Duodenal mucosa (tissue), 2 donors: ENCODE results near the gene SLC25A33.

Experiments used
- H3K27ac ChIP-seq: one replicate; pipeline ENCODE4 v1.7.0; 2013; ENCODE audit warnings: low read depth, low read length
- H3K27me3 ChIP-seq, 2 donors: one replicate each; pipeline ENCODE4 v1.7.0; 2013; ENCODE audit warnings: low read length in 2 of 2, control low read depth in 1 of 2; ENCODE audit not compliant: insufficient read depth in 2 of 2, control insufficient read depth in 1 of 2
- H3K36me3 ChIP-seq, 2 donors: one replicate each; pipeline ENCODE4 v1.7.0; 2013; ENCODE audit warnings: low read length in 2 of 2, control low read depth in 1 of 2; ENCODE audit not compliant: insufficient read depth in 2 of 2, control insufficient read depth in 1 of 2
- H3K4me1 ChIP-seq, 2 donors: one replicate each; pipeline ENCODE4 v1.7.0; 2013; ENCODE audit warnings: low read length in 2 of 2, control low read depth in 1 of 2; ENCODE audit not compliant: insufficient read depth in 2 of 2, control insufficient read depth in 1 of 2
- H3K4me3 ChIP-seq, 2 donors: one replicate each; pipeline ENCODE4 v1.7.0; 2013; ENCODE audit warnings: low read length in 2 of 2, low read depth in 1 of 2
- H3K9ac ChIP-seq, 2 donors: one replicate each; pipeline ENCODE4 v1.7.0; 2013; ENCODE audit warnings: low read length in 2 of 2, low read depth in 1 of 2
- H3K9me3 ChIP-seq, 2 donors: one replicate each; pipeline ENCODE4 v1.7.0; 2013; ENCODE audit warnings: low read length in 2 of 2, control low read depth in 1 of 2; ENCODE audit not compliant: control insufficient read depth in 1 of 2

The SLC25A33 gene

GRCh38 chr1:9539165-9539828 lies at the start of gene SLC25A33:
SLC25A33 (plus strand) TSS chr1:9539465; CDS start chr1:9539692, 227 bp downstream.
- H3K4me3 ChIP-seq: peak within 1 kb of the TSS; percentile 61 to 88
- peaks cover 18% of the 10 kb centered on the region in 2 donors for H3K4me1 ChIP-seq
- peak within 1 kb of the TSS; percentile 80 for H3K27ac ChIP-seq
- H3K9me3 ChIP-seq: no peaks in the 10 kb centered on the region
- peak within 1 kb of the TSS; percentile 44 to 70 for H3K9ac ChIP-seq
- no peaks in the 10 kb centered on the region for H3K27me3 ChIP-seq
- no peaks in the 10 kb centered on the region for H3K36me3 ChIP-seq

- Histone ChIP-seq H3K27ac (no peak overlapping the region), H3K4me3 (no peak overlapping the region), H3K9me3 (no peaks in the 10 kb centered on the region), H3K36me3 (no peaks in the 10 kb centered on the region), H3K9ac (no peak overlapping the region), H3K27me3 (no peaks in the 10 kb centered on the region), H3K4me1 (peaks cover 7 to 12% of the 10 kb centered on the region in 2 donors)
Observed at GRCh38 chr1:9490605-9491339, 48.5 kb upstream of the SLC25A33 start.

- Histone ChIP-seq H3K9me3 (no peaks in the 10 kb centered on the region), H3K9ac (no peak overlapping the region), H3K27me3 (no peaks in the 10 kb centered on the region), H3K36me3 (no peaks in the 10 kb centered on the region), H3K4me3 (no peak overlapping the region), H3K4me1 (peaks cover 7 to 12% of the 10 kb centered on the region in 2 donors), H3K27ac (no peak overlapping the region)
Observed at GRCh38 chr1:9493326-9493725, 45.9 kb upstream of the SLC25A33 start.

- Histone ChIP-seq H3K9me3 (no peaks in the 10 kb centered on the region), H3K4me3 (peak overlapping the region in 1 of 2 donors; percentile 50), H3K27ac (no peak overlapping the region), H3K27me3 (no peaks in the 10 kb centered on the region), H3K36me3 (no peaks in the 10 kb centered on the region), H3K9ac (peak overlapping the region in 1 of 2 donors; percentile 18), H3K4me1 (peaks cover 7 to 12% of the 10 kb centered on the region in 2 donors)
Observed at GRCh38 chr1:9494936-9495758, 44.1 kb upstream of the SLC25A33 start.

- Histone ChIP-seq H3K27me3 (no peaks in the 10 kb centered on the region), H3K4me3 (no peak overlapping the region), H3K9ac (no peak overlapping the region)
Observed at GRCh38 chr1:9495854-9496374, 43.4 kb upstream of the SLC25A33 start.

GRCh38 chr1:9500756-9501754 lies 38.2 kb upstream of the SLC25A33 start:
- no peak overlapping the region for H3K27ac ChIP-seq
- H3K9ac ChIP-seq: no peak overlapping the region
- no peaks in the 10 kb centered on the region for H3K4me1 ChIP-seq
- H3K36me3 ChIP-seq: no peaks in the 10 kb centered on the region
- H3K4me3 ChIP-seq: no peak overlapping the region
- H3K9me3 ChIP-seq: no peaks in the 10 kb centered on the region
- no peaks in the 10 kb centered on the region for H3K27me3 ChIP-seq

More at GRCh38 chr1:9495854-9496374, 43.4 kb upstream of the SLC25A33 start:
- peaks cover 7% of the 10 kb centered on the region in 2 donors for H3K4me1 ChIP-seq
- no peak overlapping the region for H3K27ac ChIP-seq
- H3K36me3 ChIP-seq: no peaks in the 10 kb centered on the region
- H3K9me3 ChIP-seq: no peaks in the 10 kb centered on the region

- no peak overlapping the region for H3K27ac ChIP-seq
Observed at GRCh38 chr1:9503001-9503675, 36.1 kb upstream of the SLC25A33 start.

GRCh38 chr1:9505143-9505542 lies 34.1 kb upstream of the SLC25A33 start:
- H3K27me3 ChIP-seq: no peaks in the 10 kb centered on the region
- no peaks in the 10 kb centered on the region for H3K36me3 ChIP-seq
- H3K4me3 ChIP-seq: no peak overlapping the region
- H3K9me3 ChIP-seq: no peaks in the 10 kb centered on the region
- no peaks in the 10 kb centered on the region for H3K4me1 ChIP-seq
- no peak overlapping the region for H3K27ac ChIP-seq
- H3K9ac ChIP-seq: no peak overlapping the region

More at GRCh38 chr1:9503001-9503675, 36.1 kb upstream of the SLC25A33 start:
- H3K36me3 ChIP-seq: no peaks in the 10 kb centered on the region
- no peaks in the 10 kb centered on the region for H3K27me3 ChIP-seq
- no peaks in the 10 kb centered on the region for H3K9me3 ChIP-seq
- no peak overlapping the region for H3K4me3 ChIP-seq
- no peak overlapping the region for H3K9ac ChIP-seq
- no peaks in the 10 kb centered on the region for H3K4me1 ChIP-seq

GRCh38 chr1:9506901-9507300 lies 32.4 kb upstream of the SLC25A33 start:
- no peak overlapping the region for H3K9ac ChIP-seq
- no peaks in the 10 kb centered on the region for H3K9me3 ChIP-seq
- H3K4me3 ChIP-seq: no peak overlapping the region
- no peak overlapping the region for H3K27ac ChIP-seq
- no peaks in the 10 kb centered on the region for H3K27me3 ChIP-seq
- H3K36me3 ChIP-seq: no peaks in the 10 kb centered on the region
- no peaks in the 10 kb centered on the region for H3K4me1 ChIP-seq
